Measurements from ENCODE around the gene CALHM6. TPM values are rescaled to one million over a fixed set of nuclear protein-coding genes. Genes with fewer than 3 reads are reported as not detected.

The CALHM6 gene
- total RNA-seq, 1 experiment from 2014 or later: not detected

DNA sequence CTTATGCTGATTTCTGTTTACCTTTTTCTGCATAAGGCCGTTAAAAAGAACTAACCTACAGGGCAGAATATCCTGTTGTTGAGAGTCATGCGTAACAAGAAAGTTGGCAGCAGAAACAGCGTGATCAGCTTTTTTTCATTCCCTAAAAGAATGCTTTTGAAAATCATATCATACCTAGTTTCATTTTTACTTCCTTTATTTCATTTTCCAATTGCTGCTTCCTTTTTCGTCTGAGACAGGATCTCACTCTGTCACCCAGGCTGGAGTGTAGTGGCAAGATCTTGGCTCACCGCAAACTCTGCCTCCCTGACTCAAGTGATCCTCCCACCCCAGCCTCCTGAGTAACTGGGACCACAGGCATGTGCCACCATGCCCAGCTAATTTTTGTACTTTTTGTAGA is 4.1 kb downstream of the CALHM6 start:
- ATAC-seq (no peak), DNase-seq (ENCODE audit: low read depth, low spot score) (no peak)
- Histone ChIP-seq H3K4me2 (ENCODE audit: low read length) (no peak overlapping the region), H3K9me3 (ENCODE audit: control insufficient read depth in 1 of 2, insufficient read depth in 1 of 2, low read depth in 1 of 2, low read length in 2 of 2) (no peaks in the 10 kb centered on the region), H4K20me1 (ENCODE audit: insufficient read depth) (no peaks in the 10 kb centered on the region), H2AFZ (ENCODE audit: low read depth, low read length, poor library complexity, severe bottlenecking) (no peak overlapping the region), H3K27me3 (ENCODE audit: insufficient read depth, low read length) (no peaks in the 10 kb centered on the region), H3K36me3 (ENCODE audit: control insufficient read depth in 1 of 2, insufficient read depth in 2 of 2, low read length in 2 of 2) (no peaks in the 10 kb centered on the region), H3K4me3 (replicated peaks in 1 of 2; ENCODE audit: low read depth in 1 of 2, low read length in 2 of 2) (no peak overlapping the region), H3K27ac (ENCODE audit: low read depth, low read length) (no peak overlapping the region), H3K9me2 (ENCODE audit: insufficient read depth) (no peaks in the 10 kb centered on the region), H3K79me2 (ENCODE audit: insufficient read depth, low read length) (no peaks in the 10 kb centered on the region), H3K4me1 (ENCODE audit: control insufficient read depth in 1 of 2, insufficient read depth in 2 of 2, low read length in 2 of 2) (no peaks in the 10 kb centered on the region), H3K9ac (ENCODE audit: low read length) (no peak overlapping the region)
- intact Hi-C loops (cut with micrococcal nuclease): no loop called here
- ChIA-PET POLR2A (no interaction called here), RAD21 (ENCODE audit: low non-redundant PET in 1 of 2, low total read pairs in 2 of 2, uncharacterized antibody in 2 of 2, unreplicated experiment in 2 of 2) (no interaction called here), CTCF (no interaction called here)
- BruUV-seq (replicated peaks): no TSS peak
- TF ChIP-seq CEBPB (IDR thresholded peaks at IDR 0.05; ENCODE audit: low read depth): no peak
- no peak for TF ChIP-seq RAD21 (IDR thresholded peaks at IDR 0.05; ENCODE audit: low read depth)
- TF ChIP-seq ELF1 (IDR thresholded peaks at IDR 0.05; ENCODE audit: borderline replicate concordance, low read depth): no peak
- no peak for TF ChIP-seq JUND (IDR thresholded peaks at IDR 0.05)
- no peak for TF ChIP-seq YY1 (IDR thresholded peaks at IDR 0.05; ENCODE audit: extremely low read depth, insufficient replicate concordance, low read depth, low read length)
- TF ChIP-seq, protein P1, sequence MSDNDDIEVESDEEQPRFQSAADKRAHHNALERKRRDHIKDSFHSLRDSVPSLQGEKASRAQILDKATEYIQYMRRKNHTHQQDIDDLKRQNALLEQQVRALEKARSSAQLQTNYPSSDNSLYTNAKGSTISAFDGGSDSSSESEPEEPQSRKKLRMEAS (IDR thresholded peaks at IDR 0.05): no peak
- TF ChIP-seq SIN3A (IDR thresholded peaks at IDR 0.05; ENCODE audit: low read depth): no peak
- no peak for TF ChIP-seq POLR2A (IDR thresholded peaks at IDR 0.05; ENCODE audit: borderline replicate concordance, extremely low read depth, insufficient read depth, insufficient read length)
- TF ChIP-seq FOSL1 (IDR thresholded peaks at IDR 0.05; ENCODE audit: low read depth): no peak
- TF ChIP-seq EZH2phosphoT487 (IDR thresholded peaks at IDR 0.05; ENCODE audit: borderline replicate concordance): no peak
- no peak for TF ChIP-seq POLR2AphosphoS5 (IDR thresholded peaks at IDR 0.05; ENCODE audit: low read depth, low read length)
- TF ChIP-seq EZH2 (IDR thresholded peaks at IDR 0.05): no peak
- TF ChIP-seq, protein P2, sequence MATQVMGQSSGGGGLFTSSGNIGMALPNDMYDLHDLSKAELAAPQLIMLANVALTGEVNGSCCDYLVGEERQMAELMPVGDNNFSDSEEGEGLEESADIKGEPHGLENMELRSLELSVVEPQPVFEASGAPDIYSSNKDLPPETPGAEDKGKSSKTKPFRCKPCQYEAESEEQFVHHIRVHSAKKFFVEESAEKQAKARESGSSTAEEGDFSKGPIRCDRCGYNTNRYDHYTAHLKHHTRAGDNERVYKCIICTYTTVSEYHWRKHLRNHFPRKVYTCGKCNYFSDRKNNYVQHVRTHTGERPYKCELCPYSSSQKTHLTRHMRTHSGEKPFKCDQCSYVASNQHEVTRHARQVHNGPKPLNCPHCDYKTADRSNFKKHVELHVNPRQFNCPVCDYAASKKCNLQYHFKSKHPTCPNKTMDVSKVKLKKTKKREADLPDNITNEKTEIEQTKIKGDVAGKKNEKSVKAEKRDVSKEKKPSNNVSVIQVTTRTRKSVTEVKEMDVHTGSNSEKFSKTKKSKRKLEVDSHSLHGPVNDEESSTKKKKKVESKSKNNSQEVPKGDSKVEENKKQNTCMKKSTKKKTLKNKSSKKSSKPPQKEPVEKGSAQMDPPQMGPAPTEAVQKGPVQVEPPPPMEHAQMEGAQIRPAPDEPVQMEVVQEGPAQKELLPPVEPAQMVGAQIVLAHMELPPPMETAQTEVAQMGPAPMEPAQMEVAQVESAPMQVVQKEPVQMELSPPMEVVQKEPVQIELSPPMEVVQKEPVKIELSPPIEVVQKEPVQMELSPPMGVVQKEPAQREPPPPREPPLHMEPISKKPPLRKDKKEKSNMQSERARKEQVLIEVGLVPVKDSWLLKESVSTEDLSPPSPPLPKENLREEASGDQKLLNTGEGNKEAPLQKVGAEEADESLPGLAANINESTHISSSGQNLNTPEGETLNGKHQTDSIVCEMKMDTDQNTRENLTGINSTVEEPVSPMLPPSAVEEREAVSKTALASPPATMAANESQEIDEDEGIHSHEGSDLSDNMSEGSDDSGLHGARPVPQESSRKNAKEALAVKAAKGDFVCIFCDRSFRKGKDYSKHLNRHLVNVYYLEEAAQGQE (IDR thresholded peaks at IDR 0.05; ENCODE audit: low read depth): no peak
- TF ChIP-seq, protein P3, sequence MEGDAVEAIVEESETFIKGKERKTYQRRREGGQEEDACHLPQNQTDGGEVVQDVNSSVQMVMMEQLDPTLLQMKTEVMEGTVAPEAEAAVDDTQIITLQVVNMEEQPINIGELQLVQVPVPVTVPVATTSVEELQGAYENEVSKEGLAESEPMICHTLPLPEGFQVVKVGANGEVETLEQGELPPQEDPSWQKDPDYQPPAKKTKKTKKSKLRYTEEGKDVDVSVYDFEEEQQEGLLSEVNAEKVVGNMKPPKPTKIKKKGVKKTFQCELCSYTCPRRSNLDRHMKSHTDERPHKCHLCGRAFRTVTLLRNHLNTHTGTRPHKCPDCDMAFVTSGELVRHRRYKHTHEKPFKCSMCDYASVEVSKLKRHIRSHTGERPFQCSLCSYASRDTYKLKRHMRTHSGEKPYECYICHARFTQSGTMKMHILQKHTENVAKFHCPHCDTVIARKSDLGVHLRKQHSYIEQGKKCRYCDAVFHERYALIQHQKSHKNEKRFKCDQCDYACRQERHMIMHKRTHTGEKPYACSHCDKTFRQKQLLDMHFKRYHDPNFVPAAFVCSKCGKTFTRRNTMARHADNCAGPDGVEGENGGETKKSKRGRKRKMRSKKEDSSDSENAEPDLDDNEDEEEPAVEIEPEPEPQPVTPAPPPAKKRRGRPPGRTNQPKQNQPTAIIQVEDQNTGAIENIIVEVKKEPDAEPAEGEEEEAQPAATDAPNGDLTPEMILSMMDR (IDR thresholded peaks at IDR 0.05 in 2 of 3, conservative IDR thresholded peaks at IDR 0.05 in 1 of 3; ENCODE audit: borderline replicate concordance in 1 of 3, insufficient read depth in 1 of 3, low read depth in 2 of 3, low read length in 2 of 3): no peak
- TF ChIP-seq CBX3 (IDR thresholded peaks at IDR 0.05; ENCODE audit: low read depth): no peak
- TF ChIP-seq ZFX (IDR thresholded peaks at IDR 0.05): no peak
